IMR-90 (cell line): Measurements from ENCODE around the gene AKT3. TPM values are rescaled to one million over a fixed set of nuclear protein-coding genes. Genes with fewer than 3 reads are reported as not detected.

Experiments
- ATAC-seq: fragments of 200-7000 bp; cut with Tn5 transposase; 2 replicates; pipeline ENCODE4 v1.9.1; 2020; ENCODE audit warnings: low read depth, mild to moderate bottlenecking, moderate library complexity
- BruUV-seq: library from RNA; stranded (reverse); fragments of 400-500 nt; replicated peaks from 2 replicates; lab custom pipeline; 2021; lab: Mats Ljungman, UMichigan
- CTCF ChIA-PET: fragments of 300-600 bp; formaldehyde crosslinking; extraction: SDS; loops from one replicate; lab custom pipeline; 2021; ENCODE audit warnings: antibody characterized with exemption; lab: Yijun Ruan, JAX
- POLR2A ChIA-PET: fragments of 300-600 bp; sonication (Branson Sonifier 250); formaldehyde crosslinking; loops from one replicate; lab custom pipeline; 2022; ENCODE audit warnings: antibody characterized with exemption; ENCODE audit not compliant: unreplicated experiment; lab: Charles Lee
- DNase-seq: peaks from one replicate; pipeline ENCODE4 v3.0.0; 2013
- H2AFZ ChIP-seq: replicated peaks from 2 replicates; pipeline ENCODE3; 2013; ENCODE audit warnings: low read length, mild to moderate bottlenecking; ENCODE audit not compliant: poor library complexity
- H2AK5ac ChIP-seq: 2 replicates; pipeline ENCODE4 v1.6.1; 2013; ENCODE audit warnings: low read depth, low read length, inconsistent platforms
- H2AK9ac ChIP-seq: replicated peaks from 2 replicates; pipeline ENCODE3; 2013; ENCODE audit warnings: mild to moderate bottlenecking, low read depth, low read length, moderate library complexity; ENCODE audit not compliant: poor library complexity
- H2BK120ac ChIP-seq: 2 replicates; pipeline ENCODE4 v1.6.1; 2013; ENCODE audit warnings: low read depth, low read length, inconsistent platforms
- H2BK15ac ChIP-seq: 3 replicates; pipeline ENCODE4 v1.6.1; 2013; ENCODE audit warnings: low read depth, low read length, inconsistent platforms
- H2BK20ac ChIP-seq: 2 replicates; pipeline ENCODE4 v1.6.1; 2013; ENCODE audit warnings: low read depth, mild to moderate bottlenecking, inconsistent platforms, low read length, moderate library complexity
- H2BK5ac ChIP-seq: 2 replicates; pipeline ENCODE4 v1.6.1; 2013; ENCODE audit warnings: mild to moderate bottlenecking, low read depth, low read length, inconsistent platforms; ENCODE audit not compliant: poor library complexity, severe bottlenecking
- H3K14ac ChIP-seq: replicated peaks from 2 replicates; pipeline ENCODE4 v1.6.1; 2013; ENCODE audit warnings: low read depth, low read length, inconsistent platforms
- H3K18ac ChIP-seq: 2 replicates; pipeline ENCODE4 v1.6.1; 2013; ENCODE audit warnings: low read depth, low read length, control low read depth
- H3K23ac ChIP-seq: 2 replicates; pipeline ENCODE4 v1.6.1; 2013; ENCODE audit warnings: low read depth, low read length, inconsistent platforms
- H3K27ac ChIP-seq: 2 replicates; pipeline ENCODE4 v1.5.1; 2013; ENCODE audit warnings: mild to moderate bottlenecking, control low read depth, low read length; ENCODE audit not compliant: insufficient read depth
- H3K27me3 ChIP-seq: 2 replicates; pipeline ENCODE4 v1.6.1; 2013; ENCODE audit warnings: low read length; ENCODE audit not compliant: control insufficient read depth, insufficient read depth
- H3K36me3 ChIP-seq: 2 replicates; pipeline ENCODE4 v1.6.1; 2013; ENCODE audit warnings: low read length, mixed read lengths; ENCODE audit not compliant: control insufficient read depth, insufficient read depth
- H3K4ac ChIP-seq: 2 replicates; pipeline ENCODE4 v1.6.1; 2013; ENCODE audit warnings: low read depth, low read length, inconsistent platforms
- H3K4me1 ChIP-seq: 2 replicates; pipeline ENCODE4 v1.6.1; 2013; ENCODE audit warnings: low read length, mixed read lengths; ENCODE audit not compliant: control insufficient read depth, insufficient read depth
- H3K4me2 ChIP-seq: 2 replicates; pipeline ENCODE4 v1.6.1; 2013; ENCODE audit warnings: low read depth, mild to moderate bottlenecking, control low read depth, low read length, moderate library complexity
- H3K4me3 ChIP-seq: 2 replicates; pipeline ENCODE4 v1.5.1; 2013; ENCODE audit warnings: low read depth, mild to moderate bottlenecking, control low read depth, low read length, moderate library complexity; ENCODE audit not compliant: insufficient read depth
- H3K56ac ChIP-seq: 2 replicates; pipeline ENCODE4 v1.6.1; 2013; ENCODE audit warnings: low read length, inconsistent platforms; ENCODE audit not compliant: insufficient read depth; ENCODE audit errors: extremely low read depth
- H3K79me1 ChIP-seq, 2 experiments: 2 replicates each; pipeline ENCODE4 v1.6.1; 2013; ENCODE audit warnings: low read length in 2 of 2, inconsistent platforms in 1 of 2, low read depth in 1 of 2
- H3K9ac ChIP-seq: 2 replicates; pipeline ENCODE4 v1.6.1; 2013; ENCODE audit warnings: low read depth, low read length, control low read depth
- H3K9me1 ChIP-seq: 2 replicates; pipeline ENCODE4 v1.6.1; 2013; ENCODE audit warnings: low read length, inconsistent platforms; ENCODE audit not compliant: insufficient read depth
- H3K9me3 ChIP-seq: 2 replicates; pipeline ENCODE4 v1.6.1; 2013; ENCODE audit warnings: low read length; ENCODE audit not compliant: control insufficient read depth, insufficient read depth
- H4K20me1 ChIP-seq: 2 replicates; pipeline ENCODE4 v1.6.1; 2013; ENCODE audit warnings: low read length, inconsistent platforms; ENCODE audit not compliant: insufficient read depth
- H4K5ac ChIP-seq: 2 replicates; pipeline ENCODE4 v1.6.1; 2013; ENCODE audit warnings: mild to moderate bottlenecking, low read depth, low read length, control low read depth
- H4K8ac ChIP-seq, 2 experiments: 2 replicates each; pipeline ENCODE4 v1.6.1; 2013; ENCODE audit warnings: low read depth in 2 of 2, low read length in 2 of 2, control low read depth in 1 of 2, inconsistent platforms in 1 of 2
- H4K91ac ChIP-seq: 2 replicates; pipeline ENCODE4 v1.6.1; 2013; ENCODE audit warnings: low read depth, low read length, inconsistent platforms; ENCODE audit not compliant: insufficient read depth
- BHLHE40 ChIP-seq: fragments of 150-350 bp; IDR thresholded peaks from 2 replicates; pipeline ENCODE4 v1.6.1; 2016; ENCODE audit warnings: mild to moderate bottlenecking, low read depth, low read length
- ELK1 ChIP-seq: fragments of 150-350 bp; IDR thresholded peaks from 2 replicates; pipeline ENCODE4 v1.6.1; 2016; ENCODE audit warnings: low read depth, mild to moderate bottlenecking, low read length, moderate library complexity, borderline replicate concordance
- MAZ ChIP-seq: IDR thresholded peaks from 2 replicates; pipeline ENCODE4 v1.6.1; 2012; ENCODE audit warnings: low read depth, mild to moderate bottlenecking, low read length, improper control_type of control experiment, moderate library complexity, borderline replicate concordance
- POLR2A ChIP-seq: IDR thresholded peaks from 2 replicates; pipeline ENCODE4 v1.6.1; 2012; ENCODE audit warnings: mild to moderate bottlenecking, low read depth, low read length
- WGBS, 2 experiments: methylation state at CpG; one replicate each; pipeline versions ENCODE4 v1.1.5 to v1.1.7; 2013; ENCODE audit warnings: missing lambda C conversion rate in 2 of 2; ENCODE audit not compliant: insufficient read length in 1 of 2; ENCODE audit errors: extremely low coverage in 2 of 2; 5-methylcytosine and 5-hydroxymethylcytosine counted together
- dilution Hi-C: fragments of 300-500 bp; cut with HindIII; formaldehyde crosslinking; loops from one replicate; pipeline ENCODE4 v1.14.3; 2018; ENCODE audit warnings: low sequenced_read_pairs; ENCODE audit not compliant: unreplicated experiment
- in situ Hi-C: fragments of 300-500 bp; cut with MboI; formaldehyde crosslinking; loops from 3 replicates; pipeline ENCODE4 v1.14.3; 2019; ENCODE audit warnings: low sequenced_read_pairs, inconsistent platforms, mixed read lengths
- intact Hi-C: fragments of 100-400 bp; cut with micrococcal nuclease; formaldehyde crosslinking; loops from 2 replicates; pipeline ENCODE4 v1.10.0; 2022
- polyA plus RNA-seq, 3 experiments: library from polyadenylated mRNA; depleted of rRNA; stranded (reverse); fragments of >200 nt; gene quantifications; 2 replicates each; pipeline ENCODE4 v1.2.3, GENCODE V29; 2012; ENCODE audit warnings: low replicate concordance in 1 of 3
- total RNA-seq: library from RNA; depleted of rRNA; stranded (reverse); fragments of >200 nt; gene quantifications from 2 replicates; pipeline ENCODE4 v1.2.3, GENCODE V29; 2012

The AKT3 gene
- total and polyA plus RNA-seq, 2 of the 4 experiments (the other 2 are of a cell fraction), result 15.2 to 19.4 TPM

DNA sequence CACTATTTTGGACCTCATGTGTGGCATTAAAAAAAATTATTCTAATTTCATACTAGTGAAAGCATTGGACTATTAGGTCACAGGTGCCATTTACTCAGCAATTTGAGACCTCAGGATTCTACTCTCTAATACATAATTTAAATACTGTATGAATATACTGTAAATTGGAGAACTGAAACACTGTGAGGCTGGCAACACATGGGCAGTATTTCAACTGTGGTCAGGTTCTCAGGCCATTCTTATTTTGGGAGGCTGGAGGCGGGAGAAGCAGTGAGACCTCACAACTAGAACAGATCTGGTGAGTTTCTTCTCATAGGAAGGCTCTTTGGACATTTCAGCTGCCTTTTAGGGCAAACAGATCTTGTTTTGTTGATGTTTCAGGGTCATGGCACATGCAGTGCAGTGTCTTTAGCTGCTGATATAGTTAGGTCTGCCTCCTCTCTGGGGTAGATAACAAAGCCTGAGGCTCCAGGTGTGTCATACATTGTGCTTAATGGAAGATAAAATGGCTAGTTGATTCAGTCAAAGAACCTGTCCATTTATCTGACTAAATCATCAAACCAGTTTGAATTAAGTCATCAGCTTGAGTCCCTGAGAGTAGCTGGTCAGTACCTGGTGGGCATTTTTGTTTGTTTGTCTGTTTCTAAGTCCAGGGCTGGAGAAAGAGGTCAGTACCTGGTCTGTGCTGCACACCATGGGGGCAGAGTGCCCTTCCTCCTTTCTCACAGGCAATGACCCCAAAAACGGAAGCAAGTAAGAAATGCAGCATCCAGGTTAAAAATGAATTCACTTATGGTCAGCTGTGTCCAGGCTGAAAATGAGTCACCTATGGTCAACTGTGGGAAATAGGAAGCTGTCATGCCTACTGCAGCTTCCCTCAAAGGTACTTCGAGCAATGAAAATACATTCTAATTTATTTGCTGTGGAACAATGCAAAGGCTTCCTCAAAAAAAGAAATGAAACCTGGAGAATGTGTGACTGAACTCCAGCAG is 378.0 kb downstream of the AKT3 start:
- Histone ChIP-seq H2AK5ac (no peak overlapping the region), H4K91ac (no peak overlapping the region), H3K4me2 (no peak overlapping the region), H3K4me3 (no peak overlapping the region), H3K14ac (0 out of 2 replicates have a peak overlapping the region, but pooled peaks have one; percentile 3), H3K36me3 (0 out of 2 replicates have a peak, but pooled peaks cover 2% of the 10 kb centered on the region), H4K20me1 (no peaks in the 10 kb centered on the region), H3K4me1 (peaks cover 11% of the 10 kb centered on the region), H3K18ac (no peak overlapping the region), H3K27ac (no peak overlapping the region), H3K27me3 (no peaks in the 10 kb centered on the region), H3K9me3 (no peaks in the 10 kb centered on the region), H2BK15ac (no peak overlapping the region), H2AK9ac (no peak overlapping the region), H3K23ac (no peak overlapping the region), H3K4ac (no peak overlapping the region), H3K79me1 (peaks cover 0 to 5% of the 10 kb centered on the region in 2 experiments; a peak in 1 of 4 replicates), H4K8ac (no peak overlapping the region), H2BK5ac (no peak overlapping the region), H2AFZ (no peak overlapping the region), H3K9me1 (no peaks in the 10 kb centered on the region; the same call in 1 of the 2 replicates), H2BK20ac (no peak overlapping the region), H4K5ac (no peak overlapping the region), H3K9ac (no peak overlapping the region), H3K56ac (no peak overlapping the region), H2BK120ac (no peak overlapping the region)
- in situ Hi-C loops, result no loop called here
- DNase-seq (peak; percentile 56), ATAC-seq (no peak)
- POLR2A ChIA-PET, result no interaction called here
- dilution Hi-C loops, result no loop called here
- intact Hi-C loops, result loop anchor here (5.0 to 10.0 kb wide), 2 partner anchors 275 to 573 kb away; no protein-coding TSS in a partner anchor
- WGBS, 2 experiments, result no CpG with 5 or more reads among the region's 3 CpGs
- no peak for TF ChIP-seq BHLHE40
- no peak for TF ChIP-seq MAZ
- TF ChIP-seq POLR2A, result no peak
- TF ChIP-seq ELK1, result no peak
- CTCF ChIA-PET, result interaction anchor here (0.6 kb wide), 1 partner anchor 350 kb away, joined by 3 read pairs; no protein-coding TSS in a partner anchor
- no TSS peak for BruUV-seq
